Gastrocnemius medialis (tissue), 4 donors: Measurements from ENCODE around the gene LYRM7.

Source experiments
- POLR2A ChIP-seq, 2 donors: fragments of 450-650 bp; IDR thresholded peaks; one replicate each; pipeline ENCODE4 v1.6.1; 2017; ENCODE audit warnings: antibody characterized with exemption in 2 of 2, mild to moderate bottlenecking in 2 of 2, moderate library complexity in 2 of 2
- TF ChIP-seq, protein P1 (sequence below), 5 experiments: fragments of 450-650 bp in 3 of 5; fragments of 200-600 bp in 2 of 5; sonication (generic) in 2 of 5; IDR thresholded peaks in 4 of 5; conservative IDR thresholded peaks in 1 of 5; 1 replicate in 4 of 5; 2 replicates in 1 of 5; pipeline ENCODE4 v1.5.1; 2016 to 2019; ENCODE audit warnings: antibody characterized with exemption in 5 of 5, mild to moderate bottlenecking in 3 of 5, moderate library complexity in 3 of 5

GRCh38 chr5:131220566-131220965 is 49.8 kb downstream of the LYRM7 start:
- TF ChIP-seq, protein P1, sequence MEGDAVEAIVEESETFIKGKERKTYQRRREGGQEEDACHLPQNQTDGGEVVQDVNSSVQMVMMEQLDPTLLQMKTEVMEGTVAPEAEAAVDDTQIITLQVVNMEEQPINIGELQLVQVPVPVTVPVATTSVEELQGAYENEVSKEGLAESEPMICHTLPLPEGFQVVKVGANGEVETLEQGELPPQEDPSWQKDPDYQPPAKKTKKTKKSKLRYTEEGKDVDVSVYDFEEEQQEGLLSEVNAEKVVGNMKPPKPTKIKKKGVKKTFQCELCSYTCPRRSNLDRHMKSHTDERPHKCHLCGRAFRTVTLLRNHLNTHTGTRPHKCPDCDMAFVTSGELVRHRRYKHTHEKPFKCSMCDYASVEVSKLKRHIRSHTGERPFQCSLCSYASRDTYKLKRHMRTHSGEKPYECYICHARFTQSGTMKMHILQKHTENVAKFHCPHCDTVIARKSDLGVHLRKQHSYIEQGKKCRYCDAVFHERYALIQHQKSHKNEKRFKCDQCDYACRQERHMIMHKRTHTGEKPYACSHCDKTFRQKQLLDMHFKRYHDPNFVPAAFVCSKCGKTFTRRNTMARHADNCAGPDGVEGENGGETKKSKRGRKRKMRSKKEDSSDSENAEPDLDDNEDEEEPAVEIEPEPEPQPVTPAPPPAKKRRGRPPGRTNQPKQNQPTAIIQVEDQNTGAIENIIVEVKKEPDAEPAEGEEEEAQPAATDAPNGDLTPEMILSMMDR (IDR thresholded peaks at IDR 0.05 in 4 of 5, conservative IDR thresholded peaks at IDR 0.05 in 1 of 5): no peak
- TF ChIP-seq POLR2A (IDR thresholded peaks at IDR 0.05): no peak
